Mesendoderm (in vitro differentiated cells): Measurements from ENCODE around the gene OR7A5.

Experiments
- DNase-seq: peaks from one replicate; pipeline ENCODE4 v3.0.0; 2013
- H2AK5ac ChIP-seq: 2 replicates; pipeline ENCODE4 v1.6.1; 2013; ENCODE audit warnings: low read length, inconsistent platforms
- H2BK120ac ChIP-seq: 2 replicates; pipeline ENCODE4 v1.6.1; 2013; ENCODE audit warnings: low read depth, mild to moderate bottlenecking, low read length, moderate library complexity, mixed read lengths
- H2BK15ac ChIP-seq: replicated peaks from 2 replicates; pipeline ENCODE4 v1.6.1; 2013; ENCODE audit warnings: low read depth, mild to moderate bottlenecking, moderate library complexity
- H2BK5ac ChIP-seq: 2 replicates; pipeline ENCODE4 v1.6.1; 2013; ENCODE audit warnings: low read length, inconsistent platforms
- H3K18ac ChIP-seq: 2 replicates; pipeline ENCODE4 v1.6.1; 2013; ENCODE audit warnings: mild to moderate bottlenecking, low read length, mixed read lengths
- H3K23ac ChIP-seq: one replicate; pipeline ENCODE4 v1.6.1; 2013; ENCODE audit warnings: low read length
- H3K27ac ChIP-seq: 2 replicates; pipeline ENCODE4 v1.5.1; 2013; ENCODE audit warnings: low read depth, mild to moderate bottlenecking, inconsistent platforms, low read length, moderate library complexity
- H3K27me3 ChIP-seq: 2 replicates; pipeline ENCODE4 v1.6.1; 2013; ENCODE audit warnings: low read length, control low read depth, mild to moderate bottlenecking, inconsistent platforms; ENCODE audit not compliant: insufficient read depth, poor library complexity
- H3K36me3 ChIP-seq: 2 replicates; pipeline ENCODE4 v1.6.1; 2013; ENCODE audit warnings: low read length, inconsistent platforms; ENCODE audit not compliant: control insufficient read depth, insufficient read depth
- H3K4ac ChIP-seq: one replicate; pipeline ENCODE4 v1.6.1; 2013; ENCODE audit warnings: low read depth, mild to moderate bottlenecking, low read length, moderate library complexity
- H3K4me1 ChIP-seq: 2 replicates; pipeline ENCODE4 v1.6.1; 2013; ENCODE audit warnings: low read depth, low read length, inconsistent platforms; ENCODE audit not compliant: control insufficient read depth
- H3K4me2 ChIP-seq: 2 replicates; pipeline ENCODE4 v1.6.1; 2013; ENCODE audit warnings: low read length
- H3K4me3 ChIP-seq: 2 replicates; pipeline ENCODE4 v1.5.1; 2013; ENCODE audit warnings: mild to moderate bottlenecking, low read length
- H3K56ac ChIP-seq: one replicate; pipeline ENCODE4 v1.6.1; 2013; ENCODE audit warnings: low read length
- H3K79me1 ChIP-seq: 2 replicates; pipeline ENCODE4 v1.6.1; 2013; ENCODE audit warnings: low read length, inconsistent platforms
- H3K79me2 ChIP-seq: 2 replicates; pipeline ENCODE4 v1.6.1; 2013; ENCODE audit warnings: mild to moderate bottlenecking, low read length; ENCODE audit not compliant: control insufficient read depth, insufficient read depth
- H3K9ac ChIP-seq: 2 replicates; pipeline ENCODE4 v1.6.1; 2013; ENCODE audit warnings: low read length, inconsistent platforms
- H4K5ac ChIP-seq: one replicate; pipeline ENCODE4 v1.6.1; 2013; ENCODE audit warnings: low read length
- H4K8ac ChIP-seq: one replicate; pipeline ENCODE4 v1.6.1; 2013; ENCODE audit warnings: low read depth, mild to moderate bottlenecking, control low read depth, low read length, moderate library complexity
- WGBS: extraction: QIAGEN DNeasy Blood & Tissue Kit; methylation state at CpG from one replicate; pipeline ENCODE4 v1.1.7; 2013; ENCODE audit warnings: low lambda C conversion rate, missing lambda C conversion rate; ENCODE audit not compliant: insufficient coverage; ENCODE audit errors: extremely low coverage; 5-methylcytosine and 5-hydroxymethylcytosine counted together

The OR7A5 gene

GRCh38 chr19:14817052-14817451 is 17.9 kb downstream of the OR7A5 start:
- Histone ChIP-seq H3K36me3 (no peaks in the 10 kb centered on the region), H3K4me2 (no peak overlapping the region), H3K23ac (no peak overlapping the region), H4K8ac (no peak overlapping the region), H3K9ac (no peak overlapping the region), H3K79me2 (no peaks in the 10 kb centered on the region), H2BK15ac (no peak overlapping the region), H3K56ac (no peak overlapping the region), H3K18ac (no peak overlapping the region), H3K27me3 (no peaks in the 10 kb centered on the region), H3K4ac (no peak overlapping the region), H3K4me1 (no peaks in the 10 kb centered on the region), H3K27ac (no peak overlapping the region), H2BK5ac (no peak overlapping the region), H2BK120ac (no peak overlapping the region), H4K5ac (no peak overlapping the region), H3K4me3 (no peak overlapping the region), H2AK5ac (no peak overlapping the region), H3K79me1 (no peaks in the 10 kb centered on the region)
- no peak for DNase-seq
- no CpG with 5 or more reads among the region's 3 CpGs for WGBS

- H3K36me3 ChIP-seq = no peaks in the 10 kb centered on the region
- no peak overlapping the region for H3K4ac ChIP-seq
- no peak overlapping the region for H3K18ac ChIP-seq
- H2BK15ac ChIP-seq = no peak overlapping the region
- no peak overlapping the region for H2AK5ac ChIP-seq
- no peak overlapping the region for H3K4me3 ChIP-seq
- H3K4me2 ChIP-seq = no peak overlapping the region
- no peak for DNase-seq
- no peaks in the 10 kb centered on the region for H3K79me1 ChIP-seq
- H3K56ac ChIP-seq = no peak overlapping the region
- no peak overlapping the region for H3K23ac ChIP-seq
- H2BK120ac ChIP-seq = no peak overlapping the region
- no peaks in the 10 kb centered on the region for H3K79me2 ChIP-seq
- H4K8ac ChIP-seq = no peak overlapping the region
- H3K27ac ChIP-seq = no peak overlapping the region
- no peaks in the 10 kb centered on the region for H3K4me1 ChIP-seq
- H4K5ac ChIP-seq = no peak overlapping the region
- no peaks in the 10 kb centered on the region for H3K27me3 ChIP-seq
- no peak overlapping the region for H3K9ac ChIP-seq
- no peak overlapping the region for H2BK5ac ChIP-seq
- WGBS = no CpG with 5 or more reads among the region's 2 CpGs
These were observed 19.9 kb downstream of the OR7A5 start for GRCh38 chr19:14814982-14815652.

DNA sequence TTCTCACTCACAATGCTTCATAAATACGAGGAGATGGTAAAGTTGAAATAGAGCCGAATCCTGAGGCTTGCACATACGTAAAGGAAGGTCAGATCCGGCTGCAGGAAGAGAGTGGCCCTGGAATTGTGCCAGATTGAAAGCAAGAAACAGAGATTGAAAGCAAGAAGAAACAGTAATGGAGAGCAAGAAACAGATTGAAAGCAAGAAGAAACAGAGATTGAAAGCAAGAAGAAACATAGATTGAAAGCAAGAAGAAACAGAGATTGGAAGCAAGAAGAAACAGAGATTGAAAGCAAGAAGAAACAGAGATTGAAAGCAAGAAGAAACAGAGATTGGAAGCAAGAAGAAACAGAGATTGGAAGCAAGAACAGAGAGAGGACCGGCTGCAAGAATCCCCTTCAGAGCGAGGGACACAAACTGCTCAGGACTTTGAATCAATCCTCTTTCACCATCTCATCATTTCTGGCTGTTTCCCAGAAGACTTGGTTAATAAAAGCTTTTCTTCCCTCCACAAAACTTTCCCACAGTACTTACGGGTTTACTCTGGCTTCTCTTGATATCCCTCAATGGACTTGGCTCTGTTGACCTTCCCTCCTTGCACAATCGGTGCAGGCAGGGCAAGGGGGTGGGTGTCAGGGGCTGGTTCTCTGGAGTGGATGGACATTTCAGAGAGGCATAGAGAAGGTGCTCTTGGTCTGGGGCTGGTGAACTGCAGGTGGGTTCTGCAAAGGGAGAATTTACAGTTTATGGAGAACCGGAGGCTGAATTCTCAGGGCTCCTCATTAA is 25.5 kb downstream of the OR7A5 start:
- Histone ChIP-seq H3K36me3 (no peaks in the 10 kb centered on the region), H3K79me2 (no peaks in the 10 kb centered on the region), H3K23ac (no peak overlapping the region), H3K79me1 (no peaks in the 10 kb centered on the region), H3K27me3 (no peaks in the 10 kb centered on the region), H3K4ac (no peak overlapping the region), H2BK120ac (no peak overlapping the region), H2BK15ac (no peak overlapping the region), H3K18ac (no peak overlapping the region), H3K4me3 (no peak overlapping the region), H3K4me1 (no peaks in the 10 kb centered on the region), H3K4me2 (no peak overlapping the region), H2AK5ac (no peak overlapping the region), H3K56ac (no peak overlapping the region), H3K9ac (no peak overlapping the region), H3K27ac (no peak overlapping the region), H2BK5ac (no peak overlapping the region), H4K8ac (no peak overlapping the region), H4K5ac (no peak overlapping the region)
- no CpG with 5 or more reads among the region's 9 CpGs for WGBS
- DNase-seq = no peak

DNA sequence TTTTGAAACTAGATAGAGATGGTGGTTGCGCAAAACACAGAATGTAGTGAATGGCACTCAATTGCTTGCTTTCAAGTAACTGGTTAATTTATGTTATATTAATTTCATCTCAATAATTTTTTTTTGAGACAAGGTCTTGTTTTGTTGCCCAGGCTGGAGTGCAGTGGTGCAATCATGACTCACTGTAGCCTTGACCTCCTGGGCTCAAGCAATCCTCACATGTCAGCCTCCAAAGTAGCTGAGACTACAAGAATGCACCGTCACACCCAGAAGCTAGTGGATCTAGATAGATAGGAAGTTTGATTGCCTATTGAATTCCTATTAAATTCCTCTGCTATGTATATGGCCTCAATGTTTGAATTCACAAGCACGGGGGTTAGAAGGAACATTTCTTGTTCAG is 30.2 kb downstream of the OR7A5 start:
- no peaks in the 10 kb centered on the region for H3K36me3 ChIP-seq
- no peak overlapping the region for H3K4ac ChIP-seq
- no peak overlapping the region for H3K23ac ChIP-seq
- no peak overlapping the region for H3K27ac ChIP-seq
- no peak overlapping the region for H3K4me2 ChIP-seq
- no peaks in the 10 kb centered on the region for H3K79me2 ChIP-seq
- no peaks in the 10 kb centered on the region for H3K79me1 ChIP-seq
- no peak overlapping the region for H3K9ac ChIP-seq
- no peaks in the 10 kb centered on the region for H3K4me1 ChIP-seq
- 100% methylated on average over 1 of the region's 3 CpGs for WGBS
- no peak overlapping the region for H2BK15ac ChIP-seq
- H3K27me3 ChIP-seq = no peaks in the 10 kb centered on the region
- H2BK120ac ChIP-seq = no peak overlapping the region
- no peak overlapping the region for H3K56ac ChIP-seq
- H4K8ac ChIP-seq = no peak overlapping the region
- DNase-seq = no peak
- H2AK5ac ChIP-seq = no peak overlapping the region
- no peak overlapping the region for H3K18ac ChIP-seq
- no peak overlapping the region for H4K5ac ChIP-seq
- H2BK5ac ChIP-seq = no peak overlapping the region
- no peak overlapping the region for H3K4me3 ChIP-seq

- no peak for DNase-seq
- WGBS = no CpG with 5 or more reads among the region's 5 CpGs
These were observed 36.2 kb downstream of the OR7A5 start for GRCh38 chr19:14798760-14799159.

More at GRCh38 chr19:14798760-14799159, 36.2 kb downstream of the OR7A5 start:
- H3K27ac ChIP-seq = no peak overlapping the region
- H3K4me3 ChIP-seq = no peak overlapping the region
- H3K79me2 ChIP-seq = no peaks in the 10 kb centered on the region
- no peak overlapping the region for H3K4me2 ChIP-seq
- no peak overlapping the region for H4K8ac ChIP-seq
- H2BK15ac ChIP-seq = no peak overlapping the region
- H2AK5ac ChIP-seq = no peak overlapping the region
- no peaks in the 10 kb centered on the region for H3K27me3 ChIP-seq
- H4K5ac ChIP-seq = no peak overlapping the region
- H3K23ac ChIP-seq = no peak overlapping the region
- no peak overlapping the region for H3K18ac ChIP-seq
- H2BK5ac ChIP-seq = no peak overlapping the region
- no peak overlapping the region for H3K56ac ChIP-seq
- no peaks in the 10 kb centered on the region for H3K79me1 ChIP-seq
- H2BK120ac ChIP-seq = no peak overlapping the region
- no peak overlapping the region for H3K9ac ChIP-seq
- no peaks in the 10 kb centered on the region for H3K36me3 ChIP-seq
- no peaks in the 10 kb centered on the region for H3K4me1 ChIP-seq
- no peak overlapping the region for H3K4ac ChIP-seq
